Measurements from ENCODE around the gene ACTG2. TPM values are rescaled to one million over a fixed set of nuclear protein-coding genes. Genes with fewer than 3 reads are reported as not detected.
A peak's percentile ranks its signal among the peaks of the same experiment; 100 is the strongest.

The ACTG2 gene
- total and polyA plus RNA-seq, 8 donors: 29.8 to 156 (median 58.3) TPM

DNA sequence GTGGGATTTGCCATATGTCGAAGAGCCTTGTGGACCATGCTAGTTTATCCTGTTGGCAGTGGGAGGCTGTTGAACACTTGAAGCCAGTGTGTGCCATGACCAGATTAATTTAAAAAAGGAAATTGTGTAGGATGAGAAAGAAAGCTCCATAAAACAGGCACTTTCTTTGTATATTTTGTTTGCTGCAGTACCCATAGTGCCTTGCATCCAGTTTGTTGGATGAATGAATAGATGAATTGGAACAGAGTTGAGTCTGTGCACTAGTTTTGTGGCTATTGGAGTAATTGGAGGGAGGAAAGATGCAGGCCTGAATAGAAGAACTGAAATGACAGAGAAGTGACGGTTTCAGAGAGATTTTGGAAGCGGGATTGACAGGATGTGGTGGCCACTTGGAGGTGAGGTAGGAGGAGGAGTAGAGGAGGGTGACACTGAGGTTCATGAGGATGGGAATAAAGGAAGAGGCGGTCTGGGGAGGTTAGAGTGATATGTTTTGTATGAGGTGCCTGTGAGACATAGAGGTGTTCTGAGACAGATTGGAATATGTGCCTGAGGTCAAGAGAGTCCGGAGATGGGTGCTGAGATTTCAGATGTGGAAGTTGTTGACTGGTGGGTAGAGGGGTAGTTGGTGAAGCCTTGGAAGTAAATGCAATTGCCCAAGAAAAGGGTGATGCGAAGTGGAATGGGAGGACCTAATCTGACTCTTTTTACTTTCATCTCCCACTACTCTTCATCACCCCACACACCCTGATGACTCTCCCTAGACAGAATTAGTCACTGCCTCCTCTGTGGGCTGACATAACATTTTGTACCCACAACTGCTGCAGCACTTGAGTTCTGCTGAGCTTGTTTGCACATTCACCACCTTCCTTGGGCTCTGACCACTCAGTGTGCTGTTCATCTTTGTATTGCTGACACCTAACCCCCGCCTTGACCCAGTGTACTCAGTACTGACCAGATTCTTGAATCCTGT, 39.0 kb downstream of the ACTG2 start:
- ATAC-seq (peak; percentile 46), DNase-seq (no peak)
- Histone ChIP-seq H3K4me1 (peaks cover 12 to 73% of the 10 kb centered on the region in 2 donors), H3K9me3 (no peaks in the 10 kb centered on the region), H3K36me3 (peaks cover 0 to 17% of the 10 kb centered on the region in 2 donors), H3K4me3 (no peak overlapping the region), H3K27me3 (no peaks in the 10 kb centered on the region), H3K27ac (no peak overlapping the region)
- intact Hi-C loops (cut with DNase I): no loop called here
- no peak for TF ChIP-seq CTCF (IDR thresholded peaks at IDR 0.05)

DNA sequence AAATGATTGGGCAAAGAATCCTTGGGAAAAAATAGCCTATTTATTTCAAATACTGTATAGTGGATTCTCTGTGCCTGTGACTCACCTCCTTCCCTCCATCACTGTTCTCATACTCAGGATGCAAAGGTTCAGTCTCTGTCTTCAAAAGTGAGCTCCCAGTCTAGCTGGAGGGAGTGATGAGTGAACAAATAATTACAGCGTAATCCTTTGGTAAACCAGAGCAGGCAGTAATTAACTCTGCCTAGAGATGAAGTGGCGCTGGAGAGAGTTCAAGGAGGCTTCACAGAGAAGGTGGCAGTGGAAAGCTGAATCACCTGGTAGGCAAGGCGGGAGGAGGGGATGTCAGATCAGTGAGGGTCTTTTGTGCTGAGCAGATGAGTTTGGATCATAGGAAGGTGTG, 40.4 kb downstream of the ACTG2 start:
- ATAC-seq (peak; percentile 77), DNase-seq (no peak)
- H3K27ac ChIP-seq: no peak overlapping the region
- H3K4me3 ChIP-seq: no peak overlapping the region
- H3K4me1 ChIP-seq: peaks cover 8 to 64% of the 10 kb centered on the region in 2 donors
- TF ChIP-seq CTCF (IDR thresholded peaks at IDR 0.05): no peak
- no peaks in the 10 kb centered on the region for H3K9me3 ChIP-seq
- intact Hi-C loops (cut with DNase I): no loop called here
- no peaks in the 10 kb centered on the region for H3K27me3 ChIP-seq
- peaks cover 0 to 17% of the 10 kb centered on the region in 2 donors for H3K36me3 ChIP-seq

DNA sequence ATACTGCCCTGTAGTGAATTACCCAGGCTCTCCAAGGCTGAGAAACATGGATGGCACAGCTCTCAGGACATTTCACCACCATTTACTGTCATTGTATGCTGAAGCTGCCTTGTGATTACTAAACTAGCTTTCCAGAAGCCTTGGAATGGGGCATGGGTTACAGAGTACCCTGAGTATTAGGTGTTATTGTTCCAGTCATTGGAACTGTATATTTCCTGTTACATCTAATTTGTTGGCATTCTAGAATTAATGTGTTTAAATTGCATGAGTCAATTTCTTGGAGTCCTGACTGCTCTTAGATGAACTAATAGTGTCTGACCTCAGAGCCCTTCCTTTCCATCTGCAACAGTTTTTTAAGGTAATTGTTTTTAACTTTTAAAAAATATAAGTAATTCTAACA, 42.8 kb downstream of the ACTG2 start:
- intact Hi-C loops (cut with DNase I): no loop called here

DNA sequence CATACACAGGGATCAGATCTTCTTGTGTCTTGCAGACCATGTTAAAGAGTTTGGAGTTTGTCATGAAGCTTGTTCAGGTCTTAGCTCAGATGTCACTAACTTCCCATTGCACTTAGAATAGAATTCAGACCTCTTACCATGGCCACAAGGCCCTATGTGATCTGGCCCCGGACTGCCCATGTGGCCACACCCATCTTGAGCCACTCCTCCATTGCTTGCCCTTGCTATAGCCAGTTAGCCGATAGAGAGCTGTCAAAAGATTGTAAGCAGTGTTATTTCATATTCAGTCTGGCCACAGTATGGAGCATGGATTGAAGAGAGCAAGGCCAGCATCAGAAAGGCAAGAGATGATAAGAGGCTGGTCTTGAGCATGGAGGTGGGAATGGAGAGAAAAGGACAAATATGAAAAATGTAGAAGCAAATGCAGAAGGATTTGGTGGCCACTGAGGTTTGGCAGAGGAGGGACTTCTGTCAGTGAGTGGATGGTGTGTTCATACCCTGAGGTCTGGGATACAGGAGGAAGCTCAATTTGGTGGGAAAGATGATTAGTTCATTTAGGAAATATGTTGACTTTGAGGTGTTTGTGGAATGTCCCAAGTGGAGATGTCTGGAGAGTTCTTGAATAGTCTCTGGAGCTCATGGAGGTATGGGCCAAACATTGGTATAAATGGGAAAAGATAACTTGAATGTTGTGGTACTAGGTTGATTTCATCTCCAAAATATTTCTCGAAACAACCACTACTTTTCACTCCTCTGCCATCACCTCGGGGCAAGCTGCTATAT, 44.5 kb downstream of the ACTG2 start:
- no peak for ATAC-seq
- intact Hi-C loops (cut with DNase I): no loop called here
- Histone ChIP-seq H3K27me3 (no peaks in the 10 kb centered on the region), H3K36me3 (peaks cover 0 to 24% of the 10 kb centered on the region in 2 donors), H3K9me3 (no peaks in the 10 kb centered on the region), H3K4me3 (no peak overlapping the region), H3K4me1 (peaks cover 12 to 25% of the 10 kb centered on the region in 2 donors), H3K27ac (no peak overlapping the region)
- TF ChIP-seq CTCF (IDR thresholded peaks at IDR 0.05): no peak
- no peak for DNase-seq

More for the DNA sequence above, 42.8 kb downstream of the ACTG2 start:
- H3K4me3 ChIP-seq: no peak overlapping the region
- peaks cover 12 to 40% of the 10 kb centered on the region in 2 donors for H3K4me1 ChIP-seq
- ATAC-seq (no peak), DNase-seq (no peak)
- H3K9me3 ChIP-seq: no peaks in the 10 kb centered on the region
- H3K27me3 ChIP-seq: no peaks in the 10 kb centered on the region
- peaks cover 0 to 17% of the 10 kb centered on the region in 2 donors for H3K36me3 ChIP-seq
- no peak for TF ChIP-seq CTCF (IDR thresholded peaks at IDR 0.05)
- no peak overlapping the region for H3K27ac ChIP-seq

DNA sequence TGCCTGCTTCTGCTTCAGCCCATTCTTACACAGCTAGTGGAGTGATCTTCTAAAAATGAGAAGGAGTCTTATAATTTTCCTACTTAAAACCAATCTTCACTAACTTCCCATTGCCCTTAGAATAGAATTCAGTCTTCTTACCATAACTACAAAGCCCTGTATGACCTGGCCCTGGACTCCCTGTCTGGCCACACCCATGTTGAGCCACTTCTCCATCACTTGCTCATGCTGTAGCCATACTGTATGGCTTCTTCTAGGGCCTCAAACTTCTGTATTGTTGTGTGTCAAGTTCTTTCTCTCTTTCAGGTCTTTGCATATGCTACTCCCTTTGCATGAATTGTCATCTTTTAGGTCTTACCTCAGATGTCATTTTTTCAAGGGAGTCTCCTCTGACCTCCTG, 45.1 kb downstream of the ACTG2 start:
- DNase-seq: no peak
- Histone ChIP-seq H3K9me3 (no peaks in the 10 kb centered on the region), H3K4me3 (no peak overlapping the region), H3K27ac (no peak overlapping the region), H3K27me3 (no peaks in the 10 kb centered on the region), H3K4me1 (peaks cover 12 to 19% of the 10 kb centered on the region in 2 donors), H3K36me3 (peaks cover 0 to 21% of the 10 kb centered on the region in 2 donors)
- TF ChIP-seq CTCF (IDR thresholded peaks at IDR 0.05): no peak
- intact Hi-C loops (cut with DNase I): no loop called here
- no peak for ATAC-seq

All from left lung (tissue), 10 donors.